HEK293 (cell line): Measurements from ENCODE around the gene PCDHGA5.

Experiments
- GFI1B ChIP-seq: fragments of 450-650 bp; formaldehyde crosslinking; IDR thresholded peaks from 2 replicates; pipeline ENCODE4 v1.5.1; 2016; ENCODE audit warnings: missing biosample characterization, missing genetic modification characterization
- GLIS1 ChIP-seq: fragments of 450-650 bp; formaldehyde crosslinking; IDR thresholded peaks from 2 replicates; pipeline ENCODE4 v1.5.1; 2016; ENCODE audit warnings: missing biosample characterization, missing genetic modification characterization
- KLF8 ChIP-seq: fragments of 450-650 bp; formaldehyde crosslinking; IDR thresholded peaks from 2 replicates; pipeline ENCODE4 v1.5.1; 2016; ENCODE audit warnings: missing biosample characterization, missing genetic modification characterization
- SALL2 ChIP-seq: fragments of 450-650 bp; formaldehyde crosslinking; IDR thresholded peaks from 2 replicates; pipeline ENCODE4 v1.5.0; 2017; ENCODE audit warnings: missing biosample characterization, mild to moderate bottlenecking, missing genetic modification characterization, borderline replicate concordance
- SP2 ChIP-seq: fragments of 450-650 bp; formaldehyde crosslinking; IDR thresholded peaks from 2 replicates; pipeline ENCODE4 v1.5.1; 2016; ENCODE audit warnings: missing biosample characterization, missing genetic modification characterization
- SP3 ChIP-seq: fragments of 450-650 bp; formaldehyde crosslinking; IDR thresholded peaks from 2 replicates; pipeline ENCODE4 v1.5.1; 2016; ENCODE audit warnings: missing biosample characterization, missing genetic modification characterization
- SP7 ChIP-seq: fragments of 450-650 bp; formaldehyde crosslinking; IDR thresholded peaks from 2 replicates; pipeline ENCODE4 v1.5.1; 2016; ENCODE audit warnings: missing biosample characterization, missing genetic modification characterization
- WT1 ChIP-seq: fragments of 450-650 bp; formaldehyde crosslinking; IDR thresholded peaks from 2 replicates; pipeline ENCODE4 v1.5.1; 2016; ENCODE audit warnings: missing biosample characterization, missing genetic modification characterization
- YY1 ChIP-seq: fragments of 450-650 bp; formaldehyde crosslinking; IDR thresholded peaks from 2 replicates; pipeline ENCODE4 v1.5.1; 2018; ENCODE audit warnings: missing biosample characterization, missing genetic modification characterization
- ZBTB21 ChIP-seq: fragments of 450-650 bp; formaldehyde crosslinking; IDR thresholded peaks from 2 replicates; pipeline ENCODE4 v1.5.1; 2017; ENCODE audit warnings: missing biosample characterization, missing genetic modification characterization
- ZBTB8A ChIP-seq: fragments of 450-650 bp; formaldehyde crosslinking; IDR thresholded peaks from 2 replicates; pipeline ENCODE4 v1.5.1; 2016; ENCODE audit warnings: missing biosample characterization, missing genetic modification characterization
- ZIC2 ChIP-seq: fragments of 450-650 bp; formaldehyde crosslinking; IDR thresholded peaks from 2 replicates; pipeline ENCODE4 v1.5.1; 2016; ENCODE audit warnings: missing biosample characterization, missing genetic modification characterization
- ZNF132 ChIP-seq: fragments of 450-650 bp; formaldehyde crosslinking; IDR thresholded peaks from 2 replicates; pipeline ENCODE4 v1.5.1; 2017; ENCODE audit warnings: missing biosample characterization, missing genetic modification characterization, borderline replicate concordance
- ZNF2 ChIP-seq: fragments of 450-650 bp; formaldehyde crosslinking; IDR thresholded peaks from 2 replicates; pipeline ENCODE4 v1.5.1; 2016; ENCODE audit warnings: missing biosample characterization, missing genetic modification characterization
- ZNF302 ChIP-seq: fragments of 450-650 bp; formaldehyde crosslinking; IDR thresholded peaks from 2 replicates; pipeline ENCODE4 v1.5.1; 2016; ENCODE audit warnings: missing biosample characterization, missing genetic modification characterization, low read depth
- ZNF311 ChIP-seq: fragments of 450-650 bp; formaldehyde crosslinking; IDR thresholded peaks from 2 replicates; pipeline ENCODE4 v1.5.1; 2017; ENCODE audit warnings: missing biosample characterization, missing genetic modification characterization, borderline replicate concordance
- ZNF324 ChIP-seq: fragments of 450-650 bp; formaldehyde crosslinking; IDR thresholded peaks from 2 replicates; pipeline ENCODE4 v1.5.1; 2016; ENCODE audit warnings: missing biosample characterization, missing genetic modification characterization
- ZNF341 ChIP-seq: fragments of 450-650 bp; formaldehyde crosslinking; IDR thresholded peaks from 2 replicates; pipeline ENCODE4; 2016; ENCODE audit warnings: low read depth, missing biosample characterization, missing genetic modification characterization
- ZNF394 ChIP-seq: fragments of 450-650 bp; formaldehyde crosslinking; IDR thresholded peaks from 2 replicates; pipeline ENCODE4 v1.5.1; 2016; ENCODE audit warnings: missing biosample characterization, missing genetic modification characterization, mild to moderate bottlenecking, moderate library complexity, borderline replicate concordance
- ZNF501 ChIP-seq: fragments of 450-650 bp; formaldehyde crosslinking; IDR thresholded peaks from 2 replicates; pipeline ENCODE4 v1.5.1; 2016; ENCODE audit warnings: missing biosample characterization, missing genetic modification characterization
- ZNF558 ChIP-seq: fragments of 450-650 bp; formaldehyde crosslinking; IDR thresholded peaks from 2 replicates; pipeline ENCODE4 v1.5.1; 2016; ENCODE audit warnings: missing biosample characterization, missing genetic modification characterization
- ZNF561 ChIP-seq: fragments of 450-650 bp; IDR thresholded peaks from 2 replicates; pipeline ENCODE4 v1.5.1; 2018; ENCODE audit warnings: missing biosample characterization, missing genetic modification characterization, borderline replicate concordance
- ZNF624 ChIP-seq: fragments of 450-650 bp; formaldehyde crosslinking; IDR thresholded peaks from 2 replicates; pipeline ENCODE4 v1.5.1; 2017; ENCODE audit warnings: missing biosample characterization, missing genetic modification characterization
- ZNF629 ChIP-seq: fragments of 450-650 bp; formaldehyde crosslinking; IDR thresholded peaks from 2 replicates; pipeline ENCODE4 v1.5.1; 2017; ENCODE audit warnings: missing biosample characterization, missing genetic modification characterization
- ZNF664 ChIP-seq: fragments of 450-650 bp; formaldehyde crosslinking; IDR thresholded peaks from 2 replicates; pipeline ENCODE4 v1.5.1; 2016; ENCODE audit warnings: missing biosample characterization, missing genetic modification characterization
- ZNF777 ChIP-seq: fragments of 450-650 bp; formaldehyde crosslinking; IDR thresholded peaks from 2 replicates; pipeline ENCODE4 v1.5.1; 2017; ENCODE audit warnings: missing biosample characterization, missing genetic modification characterization, borderline replicate concordance
- TF ChIP-seq, protein P1 (sequence below): fragments of 450-650 bp; formaldehyde crosslinking; IDR thresholded peaks from 2 replicates; pipeline ENCODE4 v1.5.1; 2016; ENCODE audit warnings: missing biosample characterization, missing genetic modification characterization
- TF ChIP-seq, protein P2 (sequence below): IDR thresholded peaks from 2 replicates; pipeline ENCODE4 v1.6.1; 2011; ENCODE audit warnings: mild to moderate bottlenecking, low read depth, low read length, borderline replicate concordance
- TF ChIP-seq, protein P3 (sequence below): fragments of 450-650 bp; formaldehyde crosslinking; conservative IDR thresholded peaks from 2 replicates; pipeline ENCODE4 v1.5.1; 2016; ENCODE audit warnings: low read depth, missing biosample characterization, missing genetic modification characterization
- TF ChIP-seq, protein P4 (sequence below): fragments of 450-650 bp; formaldehyde crosslinking; conservative IDR thresholded peaks from 2 replicates; pipeline ENCODE4 v1.5.1; 2016; ENCODE audit warnings: low read depth, missing biosample characterization, missing genetic modification characterization

Gene PCDHGA5

DNA sequence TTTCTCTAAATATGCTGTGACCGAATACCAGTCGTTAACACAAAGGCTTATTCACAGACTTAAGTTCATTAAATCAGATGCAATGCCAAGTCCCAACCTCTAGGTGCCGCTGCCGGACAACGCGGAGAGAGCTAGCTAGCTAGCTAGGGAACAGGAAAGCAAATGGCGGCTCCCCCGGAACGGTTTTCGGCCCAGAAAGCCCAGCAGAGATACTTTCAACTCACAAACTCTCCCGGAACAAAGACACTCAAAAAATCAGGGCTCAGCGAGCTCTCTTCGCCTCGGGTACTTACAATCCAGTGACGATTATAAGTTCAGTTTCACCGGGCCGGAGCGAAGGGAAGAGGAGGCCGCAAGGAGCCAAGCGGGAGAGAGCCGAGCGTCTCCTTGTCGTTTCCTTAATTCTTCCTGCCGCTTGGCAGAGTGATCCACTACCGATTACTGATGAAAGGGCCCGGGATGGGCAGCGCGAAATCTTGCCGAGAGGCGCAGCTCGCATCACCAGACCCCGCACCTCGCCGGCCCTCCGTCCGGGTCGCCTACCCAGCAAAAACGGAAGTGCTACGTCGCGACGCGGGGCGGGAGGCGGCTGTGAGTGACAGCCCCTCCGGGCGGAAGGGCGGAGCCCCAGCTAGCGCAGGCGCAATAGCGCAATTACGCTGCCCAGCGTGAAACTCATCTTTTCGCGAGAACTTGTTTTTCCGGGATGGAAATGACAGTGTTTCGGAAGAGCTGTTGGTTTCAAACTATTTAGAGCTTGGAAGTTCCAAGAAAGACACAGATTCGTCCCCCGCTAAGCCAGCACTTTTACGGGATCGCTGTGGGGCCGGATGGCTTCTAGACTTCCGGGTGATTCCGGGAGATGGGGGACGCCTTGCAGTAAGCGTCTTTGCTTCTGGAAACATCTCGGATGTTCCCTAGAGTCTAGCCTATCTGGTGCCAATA is 43.5 kb upstream of the PCDHGA5 start, which contains the start of gene TAF7 (continued):
- TF ChIP-seq ZNF132 (tag by site-specific recombination) (no peak), SALL2 (tag by site-specific recombination) (no peak), GLIS1 (tag by site-specific recombination) (peak; percentile 42; the same call in 1 of the 2 replicates), ZNF501 (tag by site-specific recombination) (peak; percentile 88), SP3 (tag by site-specific recombination) (peak; percentile 81), ZNF341 (tag by site-specific recombination) (peak; percentile 90), ZNF624 (tag by site-specific recombination) (no peak), ZBTB21 (0 out of 2 replicates have a peak, but pooled peaks have one; percentile 8), ZNF558 (tag by site-specific recombination) (0 out of 2 replicates have a peak, but pooled peaks have one; percentile 14), ZNF302 (tag by site-specific recombination) (no peak), ZNF664 (tag by site-specific recombination) (no peak), GFI1B (tag by site-specific recombination) (no peak), SP7 (tag by site-specific recombination) (0 out of 2 replicates have a peak, but pooled peaks have one; percentile 31), ZNF777 (tag by site-specific recombination) (no peak), YY1 (tag by site-specific recombination) (peak; percentile 91), KLF8 (tag by site-specific recombination) (peak; percentile 67), ZNF561 (tag by site-specific recombination) (peak; percentile 43; the same call in 1 of the 2 replicates), WT1 (tag by site-specific recombination) (0 out of 2 replicates have a peak, but pooled peaks have one; percentile 9), ZNF311 (tag by site-specific recombination) (no peak), ZNF324 (tag by site-specific recombination) (peak; percentile 78), ZBTB8A (no peak; the same call in 1 of the 2 replicates), ZNF2 (tag by site-specific recombination) (peak; percentile 80; the same call in 1 of the 2 replicates), ZIC2 (tag by site-specific recombination) (peak; percentile 27; the same call in 1 of the 2 replicates), ZNF629 (tag by site-specific recombination) (peak; percentile 61), SP2 (tag by site-specific recombination) (peak; percentile 86), ZNF394 (tag by site-specific recombination) (0 out of 2 replicates have a peak, but pooled peaks have one; percentile 25)
- TF ChIP-seq, protein P1, sequence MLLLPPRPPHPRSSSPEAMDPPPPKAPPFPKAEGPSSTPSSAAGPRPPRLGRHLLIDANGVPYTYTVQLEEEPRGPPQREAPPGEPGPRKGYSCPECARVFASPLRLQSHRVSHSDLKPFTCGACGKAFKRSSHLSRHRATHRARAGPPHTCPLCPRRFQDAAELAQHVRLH (tag by site-specific recombination): peak; percentile 94
- TF ChIP-seq, protein P2, sequence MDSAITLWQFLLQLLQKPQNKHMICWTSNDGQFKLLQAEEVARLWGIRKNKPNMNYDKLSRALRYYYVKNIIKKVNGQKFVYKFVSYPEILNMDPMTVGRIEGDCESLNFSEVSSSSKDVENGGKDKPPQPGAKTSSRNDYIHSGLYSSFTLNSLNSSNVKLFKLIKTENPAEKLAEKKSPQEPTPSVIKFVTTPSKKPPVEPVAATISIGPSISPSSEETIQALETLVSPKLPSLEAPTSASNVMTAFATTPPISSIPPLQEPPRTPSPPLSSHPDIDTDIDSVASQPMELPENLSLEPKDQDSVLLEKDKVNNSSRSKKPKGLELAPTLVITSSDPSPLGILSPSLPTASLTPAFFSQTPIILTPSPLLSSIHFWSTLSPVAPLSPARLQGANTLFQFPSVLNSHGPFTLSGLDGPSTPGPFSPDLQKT: no peak; the same call in 1 of the 2 replicates
- TF ChIP-seq, protein P3, sequence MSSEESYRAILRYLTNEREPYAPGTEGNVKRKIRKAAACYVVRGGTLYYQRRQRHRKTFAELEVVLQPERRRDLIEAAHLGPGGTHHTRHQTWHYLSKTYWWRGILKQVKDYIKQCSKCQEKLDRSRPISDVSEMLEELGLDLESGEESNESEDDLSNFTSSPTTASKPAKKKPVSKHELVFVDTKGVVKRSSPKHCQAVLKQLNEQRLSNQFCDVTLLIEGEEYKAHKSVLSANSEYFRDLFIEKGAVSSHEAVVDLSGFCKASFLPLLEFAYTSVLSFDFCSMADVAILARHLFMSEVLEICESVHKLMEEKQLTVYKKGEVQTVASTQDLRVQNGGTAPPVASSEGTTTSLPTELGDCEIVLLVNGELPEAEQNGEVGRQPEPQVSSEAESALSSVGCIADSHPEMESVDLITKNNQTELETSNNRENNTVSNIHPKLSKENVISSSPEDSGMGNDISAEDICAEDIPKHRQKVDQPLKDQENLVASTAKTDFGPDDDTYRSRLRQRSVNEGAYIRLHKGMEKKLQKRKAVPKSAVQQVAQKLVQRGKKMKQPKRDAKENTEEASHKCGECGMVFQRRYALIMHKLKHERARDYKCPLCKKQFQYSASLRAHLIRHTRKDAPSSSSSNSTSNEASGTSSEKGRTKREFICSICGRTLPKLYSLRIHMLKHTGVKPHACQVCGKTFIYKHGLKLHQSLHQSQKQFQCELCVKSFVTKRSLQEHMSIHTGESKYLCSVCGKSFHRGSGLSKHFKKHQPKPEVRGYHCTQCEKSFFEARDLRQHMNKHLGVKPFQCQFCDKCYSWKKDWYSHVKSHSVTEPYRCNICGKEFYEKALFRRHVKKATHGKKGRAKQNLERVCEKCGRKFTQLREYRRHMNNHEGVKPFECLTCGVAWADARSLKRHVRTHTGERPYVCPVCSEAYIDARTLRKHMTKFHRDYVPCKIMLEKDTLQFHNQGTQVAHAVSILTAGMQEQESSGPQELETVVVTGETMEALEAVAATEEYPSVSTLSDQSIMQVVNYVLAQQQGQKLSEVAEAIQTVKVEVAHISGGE: peak; percentile 68
- TF ChIP-seq, protein P4, sequence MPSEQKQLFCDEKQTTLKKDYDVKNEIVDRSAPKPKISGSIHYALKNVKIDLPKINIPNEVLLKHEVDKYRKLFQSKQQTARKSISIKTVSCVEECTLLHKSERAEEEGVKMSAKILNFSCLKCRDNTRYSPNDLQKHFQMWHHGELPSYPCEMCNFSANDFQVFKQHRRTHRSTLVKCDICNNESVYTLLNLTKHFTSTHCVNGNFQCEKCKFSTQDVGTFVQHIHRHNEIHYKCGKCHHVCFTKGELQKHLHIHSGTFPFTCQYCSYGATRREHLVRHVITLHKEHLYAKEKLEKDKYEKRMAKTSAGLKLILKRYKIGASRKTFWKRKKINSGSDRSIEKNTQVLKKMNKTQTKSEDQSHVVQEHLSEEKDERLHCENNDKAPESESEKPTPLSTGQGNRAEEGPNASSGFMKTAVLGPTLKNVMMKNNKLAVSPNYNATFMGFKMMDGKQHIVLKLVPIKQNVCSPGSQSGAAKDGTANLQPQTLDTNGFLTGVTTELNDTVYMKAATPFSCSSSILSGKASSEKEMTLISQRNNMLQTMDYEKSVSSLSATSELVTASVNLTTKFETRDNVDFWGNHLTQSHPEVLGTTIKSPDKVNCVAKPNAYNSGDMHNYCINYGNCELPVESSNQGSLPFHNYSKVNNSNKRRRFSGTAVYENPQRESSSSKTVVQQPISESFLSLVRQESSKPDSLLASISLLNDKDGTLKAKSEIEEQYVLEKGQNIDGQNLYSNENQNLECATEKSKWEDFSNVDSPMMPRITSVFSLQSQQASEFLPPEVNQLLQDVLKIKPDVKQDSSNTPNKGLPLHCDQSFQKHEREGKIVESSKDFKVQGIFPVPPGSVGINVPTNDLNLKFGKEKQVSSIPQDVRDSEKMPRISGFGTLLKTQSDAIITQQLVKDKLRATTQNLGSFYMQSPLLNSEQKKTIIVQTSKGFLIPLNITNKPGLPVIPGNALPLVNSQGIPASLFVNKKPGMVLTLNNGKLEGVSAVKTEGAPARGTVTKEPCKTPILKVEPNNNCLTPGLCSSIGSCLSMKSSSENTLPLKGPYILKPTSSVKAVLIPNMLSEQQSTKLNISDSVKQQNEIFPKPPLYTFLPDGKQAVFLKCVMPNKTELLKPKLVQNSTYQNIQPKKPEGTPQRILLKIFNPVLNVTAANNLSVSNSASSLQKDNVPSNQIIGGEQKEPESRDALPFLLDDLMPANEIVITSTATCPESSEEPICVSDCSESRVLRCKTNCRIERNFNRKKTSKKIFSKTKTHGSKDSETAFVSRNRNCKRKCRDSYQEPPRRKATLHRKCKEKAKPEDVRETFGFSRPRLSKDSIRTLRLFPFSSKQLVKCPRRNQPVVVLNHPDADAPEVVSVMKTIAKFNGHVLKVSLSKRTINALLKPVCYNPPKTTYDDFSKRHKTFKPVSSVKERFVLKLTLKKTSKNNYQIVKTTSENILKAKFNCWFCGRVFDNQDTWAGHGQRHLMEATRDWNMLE (tag by site-specific recombination): peak; percentile 87
